ENCODE results near the gene PLPP2.

PLPP2 gene

DNA sequence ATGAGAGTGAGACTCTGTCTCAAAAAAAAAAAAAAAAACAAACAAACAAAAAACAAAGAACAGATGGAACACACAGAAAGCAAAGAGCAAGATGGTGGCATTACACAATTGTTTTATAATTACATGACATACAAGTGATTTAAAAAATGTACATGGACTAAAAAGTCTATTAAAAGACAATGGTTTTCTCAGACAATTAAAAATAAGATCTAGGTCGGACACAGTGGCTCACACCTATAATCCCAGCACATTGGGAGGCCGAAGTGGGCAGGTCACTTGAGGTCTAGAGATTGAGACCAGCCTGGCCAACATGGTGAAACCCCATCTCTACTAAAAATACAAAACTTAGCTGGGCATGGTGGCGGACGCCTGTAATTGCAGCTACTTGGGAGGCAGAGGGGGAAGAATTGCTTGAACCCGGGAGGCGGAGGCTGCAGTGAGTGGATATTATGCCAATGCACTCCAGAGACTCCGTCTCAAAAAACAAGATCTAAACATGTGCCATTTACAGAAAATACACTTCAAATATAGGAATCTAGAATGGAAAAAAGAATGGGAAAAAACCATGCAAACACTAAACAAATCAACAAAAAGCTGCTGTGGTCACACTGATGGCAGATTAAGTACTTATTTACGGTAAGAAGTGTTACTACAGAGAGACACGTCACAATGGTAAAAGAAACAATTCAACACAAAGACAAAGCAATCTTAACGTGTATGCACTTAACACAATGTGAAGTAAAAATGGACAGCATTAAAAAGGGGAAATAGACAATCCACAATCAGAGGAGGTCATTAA lies 26.7 kb upstream of the PLPP2 start:
- no peak overlapping the region for H2AFZ ChIP-seq (ENCODE audit: low read length)
- H3K27me3 ChIP-seq (ENCODE audit: insufficient read depth, low read length): no peaks in the 10 kb centered on the region
- no peaks in the 10 kb centered on the region for H4K20me1 ChIP-seq (ENCODE audit: insufficient read depth, low read length)
- TF ChIP-seq, protein P1, sequence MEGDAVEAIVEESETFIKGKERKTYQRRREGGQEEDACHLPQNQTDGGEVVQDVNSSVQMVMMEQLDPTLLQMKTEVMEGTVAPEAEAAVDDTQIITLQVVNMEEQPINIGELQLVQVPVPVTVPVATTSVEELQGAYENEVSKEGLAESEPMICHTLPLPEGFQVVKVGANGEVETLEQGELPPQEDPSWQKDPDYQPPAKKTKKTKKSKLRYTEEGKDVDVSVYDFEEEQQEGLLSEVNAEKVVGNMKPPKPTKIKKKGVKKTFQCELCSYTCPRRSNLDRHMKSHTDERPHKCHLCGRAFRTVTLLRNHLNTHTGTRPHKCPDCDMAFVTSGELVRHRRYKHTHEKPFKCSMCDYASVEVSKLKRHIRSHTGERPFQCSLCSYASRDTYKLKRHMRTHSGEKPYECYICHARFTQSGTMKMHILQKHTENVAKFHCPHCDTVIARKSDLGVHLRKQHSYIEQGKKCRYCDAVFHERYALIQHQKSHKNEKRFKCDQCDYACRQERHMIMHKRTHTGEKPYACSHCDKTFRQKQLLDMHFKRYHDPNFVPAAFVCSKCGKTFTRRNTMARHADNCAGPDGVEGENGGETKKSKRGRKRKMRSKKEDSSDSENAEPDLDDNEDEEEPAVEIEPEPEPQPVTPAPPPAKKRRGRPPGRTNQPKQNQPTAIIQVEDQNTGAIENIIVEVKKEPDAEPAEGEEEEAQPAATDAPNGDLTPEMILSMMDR (IDR thresholded peaks at IDR 0.05; ENCODE audit: low read length): no peak
- no peak for TF ChIP-seq EZH2 (IDR thresholded peaks at IDR 0.05; ENCODE audit: borderline replicate concordance, low read length)
- H3K27ac ChIP-seq (ENCODE audit: low read depth, low read length, poor library complexity, severe bottlenecking): no peak overlapping the region
- no peak overlapping the region for H3K4me2 ChIP-seq (ENCODE audit: low read length)
- no peak overlapping the region for H3K9ac ChIP-seq (ENCODE audit: low read length)
- peaks cover 15% of the 10 kb centered on the region for H3K36me3 ChIP-seq (ENCODE audit: insufficient read depth, low read length)
- no peak overlapping the region for H3K4me3 ChIP-seq (ENCODE audit: low read depth, low read length, poor library complexity, severe bottlenecking)
- H3K9me3 ChIP-seq (ENCODE audit: low read length): 0 out of 2 replicates have a peak, but pooled peaks cover 4% of the 10 kb centered on the region
- no peaks in the 10 kb centered on the region for H3K79me2 ChIP-seq (ENCODE audit: insufficient read depth, low read length)
- no peaks in the 10 kb centered on the region for H3K4me1 ChIP-seq (ENCODE audit: insufficient read depth, low read length, severe bottlenecking)
- no peaks in the 10 kb centered on the region for H3F3A ChIP-seq (ENCODE audit: insufficient read depth, low read length)
- H3K9me2 ChIP-seq (ENCODE audit: low read depth, low read length): no peaks in the 10 kb centered on the region

DNA sequence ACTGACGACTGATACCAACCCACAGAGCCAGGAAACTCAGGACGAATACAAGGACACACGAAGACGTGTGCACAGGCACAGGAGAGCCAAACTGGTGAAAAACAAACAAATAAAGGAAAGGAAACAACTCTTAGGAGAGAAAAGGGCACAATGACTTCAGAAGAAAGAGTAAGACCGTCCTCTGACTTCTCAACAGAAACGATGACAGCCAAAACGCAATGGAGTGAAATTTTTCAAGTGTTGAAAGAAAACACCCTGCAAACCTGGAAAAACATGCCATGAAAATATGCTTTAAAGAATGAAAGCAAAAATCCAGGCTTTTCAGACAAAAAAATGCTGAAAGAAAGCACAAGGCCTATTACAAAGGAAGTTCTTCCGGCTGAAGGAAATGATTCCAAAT lies 24.6 kb upstream of the PLPP2 start:
- Histone ChIP-seq H3F3A (ENCODE audit: insufficient read depth, low read length) (no peaks in the 10 kb centered on the region), H3K27ac (ENCODE audit: low read depth, low read length, poor library complexity, severe bottlenecking) (no peak overlapping the region), H3K4me1 (ENCODE audit: insufficient read depth, low read length, severe bottlenecking) (no peaks in the 10 kb centered on the region), H3K4me3 (ENCODE audit: low read depth, low read length, poor library complexity, severe bottlenecking) (no peak overlapping the region), H4K20me1 (ENCODE audit: insufficient read depth, low read length) (no peaks in the 10 kb centered on the region), H3K9me3 (ENCODE audit: low read length) (0 out of 2 replicates have a peak, but pooled peaks cover 4% of the 10 kb centered on the region), H3K79me2 (ENCODE audit: insufficient read depth, low read length) (no peaks in the 10 kb centered on the region), H3K9ac (ENCODE audit: low read length) (no peak overlapping the region), H3K27me3 (ENCODE audit: insufficient read depth, low read length) (no peaks in the 10 kb centered on the region), H3K9me2 (ENCODE audit: low read depth, low read length) (no peaks in the 10 kb centered on the region), H3K4me2 (ENCODE audit: low read length) (no peak overlapping the region), H3K36me3 (ENCODE audit: insufficient read depth, low read length) (peaks cover 15% of the 10 kb centered on the region), H2AFZ (ENCODE audit: low read length) (no peak overlapping the region)
- TF ChIP-seq, protein P1 (IDR thresholded peaks at IDR 0.05; ENCODE audit: low read length): no peak
- TF ChIP-seq EZH2 (IDR thresholded peaks at IDR 0.05; ENCODE audit: borderline replicate concordance, low read length): no peak

DNA sequence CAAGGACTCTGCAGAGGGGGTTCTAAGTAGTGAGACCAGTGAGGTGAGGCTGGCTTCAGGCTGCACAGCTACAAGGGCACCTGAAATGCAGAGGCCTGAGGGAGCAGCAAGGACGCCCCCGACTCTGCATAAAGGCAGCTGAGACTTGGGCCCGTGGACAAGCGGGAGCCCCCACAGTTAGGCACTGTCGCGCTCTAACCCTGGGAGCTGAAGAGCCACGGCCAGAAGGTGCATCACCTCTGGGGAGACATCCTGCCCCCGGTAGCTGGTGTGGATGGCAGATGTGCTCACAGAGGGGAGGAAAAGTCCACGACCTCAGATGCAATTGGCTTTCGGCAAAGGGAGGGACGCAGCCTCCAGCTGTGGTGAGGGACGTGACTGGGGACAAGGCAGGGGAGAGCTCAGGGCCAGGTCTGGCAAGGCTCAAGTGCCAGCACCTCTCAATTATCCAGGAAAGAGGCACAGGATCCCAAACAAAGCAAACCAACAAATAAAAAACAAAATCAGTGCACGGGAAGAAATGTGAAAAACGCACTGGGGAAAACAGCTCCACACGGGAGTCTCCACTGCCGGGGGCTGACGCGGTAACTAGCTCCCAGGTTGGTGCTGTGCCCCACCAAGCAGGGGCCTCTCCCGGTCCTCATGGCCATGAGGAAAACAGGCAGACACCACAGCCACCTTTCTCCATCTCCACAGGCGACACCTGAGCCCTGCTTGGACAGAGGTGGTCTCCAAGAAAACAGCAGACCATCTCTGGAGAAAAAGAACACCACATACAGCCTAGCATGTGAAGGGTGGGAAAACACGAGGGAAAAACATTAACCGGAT lies 23.0 kb upstream of the PLPP2 start:
- Histone ChIP-seq H3F3A (ENCODE audit: insufficient read depth, low read length) (no peaks in the 10 kb centered on the region), H3K27me3 (ENCODE audit: insufficient read depth, low read length) (no peaks in the 10 kb centered on the region), H3K4me3 (ENCODE audit: low read depth, low read length, poor library complexity, severe bottlenecking) (no peak overlapping the region), H2AFZ (ENCODE audit: low read length) (no peak overlapping the region), H3K4me2 (ENCODE audit: low read length) (no peak overlapping the region), H3K9me2 (ENCODE audit: low read depth, low read length) (no peaks in the 10 kb centered on the region), H4K20me1 (ENCODE audit: insufficient read depth, low read length) (no peaks in the 10 kb centered on the region), H3K27ac (ENCODE audit: low read depth, low read length, poor library complexity, severe bottlenecking) (no peak overlapping the region), H3K9me3 (ENCODE audit: low read length) (0 out of 2 replicates have a peak, but pooled peaks cover 4% of the 10 kb centered on the region), H3K4me1 (ENCODE audit: insufficient read depth, low read length, severe bottlenecking) (peaks cover 6% of the 10 kb centered on the region), H3K79me2 (ENCODE audit: insufficient read depth, low read length) (no peaks in the 10 kb centered on the region), H3K36me3 (ENCODE audit: insufficient read depth, low read length) (peaks cover 9% of the 10 kb centered on the region), H3K9ac (ENCODE audit: low read length) (no peak overlapping the region)
- TF ChIP-seq EZH2 (IDR thresholded peaks at IDR 0.05; ENCODE audit: borderline replicate concordance, low read length): no peak
- TF ChIP-seq, protein P1 (IDR thresholded peaks at IDR 0.05; ENCODE audit: low read length): no peak

Measured in OCI-LY1 (cell line).